WTC11 (cell line): Measurements from ENCODE around the gene NHERF2. TPM values are rescaled to one million over a fixed set of nuclear protein-coding genes. Genes with fewer than 3 reads are reported as not detected.

ENCODE experiments used
- ATAC-seq: fragments of 200-7000 bp; cut with Tn5 transposase; 2 replicates; pipeline ENCODE4 v1.10.0; 2021; ENCODE audit warnings: mild to moderate bottlenecking, moderate library complexity
- CTCF ChIA-PET: fragments of 300-600 bp; sonication (Branson Sonifier 250); formaldehyde crosslinking; loops from one replicate; lab custom pipeline; 2021; ENCODE audit warnings: antibody characterized with exemption; lab: Charles Lee
- POLR2A ChIA-PET: fragments of 350-600 bp; sonication (Branson Sonifier 250); formaldehyde crosslinking; loops from one replicate; lab custom pipeline; 2021; ENCODE audit warnings: antibody characterized with exemption; lab: Charles Lee
- DNase-seq: peaks from one replicate; pipeline ENCODE4 v3.0.0; 2021; ENCODE audit warnings: low spot score
- H3K27ac Mint-ChIP-seq: 2 replicates; pipeline ENCODE4 v1.8.0; 2021; ENCODE audit warnings: mixed read lengths
- H3K27me3 Mint-ChIP-seq: 2 replicates; pipeline ENCODE4 v1.8.0; 2021; ENCODE audit warnings: low read depth, mild to moderate bottlenecking, moderate library complexity, mixed read lengths
- H3K36me3 Mint-ChIP-seq: 2 replicates; pipeline ENCODE4 v1.8.0; 2021; ENCODE audit warnings: mixed read lengths
- H3K4me1 Mint-ChIP-seq: 2 replicates; pipeline ENCODE4 v1.8.0; 2022; ENCODE audit warnings: mixed read lengths
- H3K4me3 Mint-ChIP-seq: 2 replicates; pipeline ENCODE4 v1.8.0; 2021; ENCODE audit warnings: mild to moderate bottlenecking, moderate library complexity, mixed read lengths
- H3K9me3 Mint-ChIP-seq: 2 replicates; pipeline ENCODE4 v1.8.0; 2021; ENCODE audit warnings: mixed read lengths
- CTCF ChIP-seq: fragments of 200-600 bp; IDR thresholded peaks from 2 replicates; pipeline ENCODE4 v1.8.0; 2022; ENCODE audit warnings: antibody characterized with exemption
- FOXK1 ChIP-seq: sonication (generic); formaldehyde crosslinking; IDR thresholded peaks from 2 replicates; pipeline ENCODE4 v1.8.0; 2022; ENCODE audit warnings: mild to moderate bottlenecking, moderate library complexity, missing genetic modification reagents
- PREB ChIP-seq: sonication (generic); formaldehyde crosslinking; IDR thresholded peaks from 2 replicates; pipeline ENCODE4 v1.8.1; 2022; ENCODE audit warnings: mild to moderate bottlenecking, missing genetic modification reagents, moderate library complexity, borderline replicate concordance
- TEAD4 ChIP-seq: sonication (generic); formaldehyde crosslinking; IDR thresholded peaks from 2 replicates; pipeline ENCODE4 v1.8.0; 2022; ENCODE audit warnings: mild to moderate bottlenecking, missing genetic modification reagents
- USF1 ChIP-seq: sonication (generic); formaldehyde crosslinking; IDR thresholded peaks from 2 replicates; pipeline ENCODE4 v1.8.0; 2022; ENCODE audit warnings: mild to moderate bottlenecking, missing genetic modification reagents
- ZBTB21 ChIP-seq: sonication (generic); formaldehyde crosslinking; IDR thresholded peaks from 2 replicates; pipeline ENCODE4 v1.8.1; 2023; ENCODE audit warnings: mild to moderate bottlenecking, missing genetic modification reagents, borderline replicate concordance
- ZNF232 ChIP-seq: sonication (generic); formaldehyde crosslinking; IDR thresholded peaks from 2 replicates; pipeline ENCODE4 v1.8.0; 2022; ENCODE audit warnings: mild to moderate bottlenecking, missing genetic modification reagents
- ZNF263 ChIP-seq: sonication (generic); formaldehyde crosslinking; IDR thresholded peaks from 2 replicates; pipeline ENCODE4 v1.8.1; 2022; ENCODE audit warnings: low read depth, mild to moderate bottlenecking, moderate library complexity, missing genetic modification reagents
- ZNF396 ChIP-seq: fragments of 250-450 bp; sonication (Bioruptor Pico); IDR thresholded peaks from 2 replicates; pipeline ENCODE4 v1.8.0; 2021; ENCODE audit warnings: mild to moderate bottlenecking, moderate library complexity, borderline replicate concordance
- ZNF532 ChIP-seq: fragments of 250-450 bp; sonication (Bioruptor Pico); IDR thresholded peaks from 2 replicates; pipeline ENCODE4 v1.9.0; 2021; ENCODE audit warnings: mild to moderate bottlenecking, borderline replicate concordance
- total RNA-seq: library from RNA; stranded (reverse); gene quantifications from 3 replicates; pipeline ENCODE4 v1.2.3, GENCODE V29; 2021
- TF ChIP-seq, protein P1 (sequence below): sonication (generic); formaldehyde crosslinking; IDR thresholded peaks from 2 replicates; pipeline ENCODE4 v1.8.0; 2022; ENCODE audit warnings: missing genetic modification reagents
- TF ChIP-seq, protein P2 (sequence below): fragments of 250-450 bp; sonication (Bioruptor Pico); IDR thresholded peaks from 2 replicates; pipeline ENCODE4 v1.9.0; 2021; ENCODE audit warnings: mild to moderate bottlenecking
- TF ChIP-seq, protein P3 (sequence below): sonication (generic); formaldehyde crosslinking; IDR thresholded peaks from 2 replicates; pipeline ENCODE4 v1.8.1; 2023; ENCODE audit warnings: mild to moderate bottlenecking, missing genetic modification reagents

The NHERF2 gene
- total RNA-seq, 1 experiment from 2014 or later = 31.1 TPM

DNA sequence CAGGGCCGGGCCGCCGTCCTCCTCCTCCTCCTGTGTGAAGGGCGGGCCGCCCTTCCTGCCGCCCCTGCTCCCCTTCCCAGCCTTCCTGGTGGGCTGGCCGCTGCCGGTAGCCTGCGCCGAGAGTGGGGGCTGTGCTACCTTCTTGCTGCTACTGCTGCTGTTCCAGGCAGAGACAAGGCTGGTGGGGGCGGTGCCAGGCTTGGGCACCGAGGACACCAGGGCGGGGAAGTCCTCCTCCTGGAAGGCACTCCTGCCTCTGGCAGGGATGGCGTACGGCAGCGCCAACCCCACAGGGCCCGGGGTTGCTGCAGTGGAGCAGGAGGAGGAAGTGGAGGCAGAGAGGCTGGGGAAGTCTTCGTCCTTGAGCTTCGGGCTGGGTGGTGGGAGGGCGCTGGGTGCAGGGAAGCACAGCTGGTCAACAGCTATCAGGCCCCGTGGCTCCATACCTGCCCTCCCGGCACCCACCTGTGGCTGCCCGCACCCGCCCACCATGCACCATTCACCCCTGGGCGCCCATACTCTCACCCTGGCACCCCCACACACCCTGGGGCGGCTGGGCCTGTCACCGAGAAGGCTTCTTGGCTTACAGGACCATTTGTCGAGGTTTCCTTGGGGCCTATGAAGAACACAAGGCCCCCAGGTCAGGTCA, 26.7 kb upstream of the NHERF2 start (continued):
- TF ChIP-seq ZNF396 (CRISPR knock-in tag) = no peak
- TF ChIP-seq ZBTB21 = no peak
- TF ChIP-seq ZNF232 (CRISPR knock-in tag) = no peak
- TF ChIP-seq ZNF532 (CRISPR knock-in tag) = no peak
- TF ChIP-seq TEAD4 = no peak
- TF ChIP-seq, all 79 proteins: peak for 0

- H3K4me3 Mint-ChIP-seq = no peak overlapping the region
- no peaks in the 10 kb centered on the region for H3K9me3 Mint-ChIP-seq
- ATAC-seq = no peak
- ChIA-PET CTCF (interaction anchor here (1.0 to 1.9 kb wide), 3 partner anchors 9 to 27 kb away, joined by 3 to 6 read pairs (median 3); no protein-coding TSS in a partner anchor), POLR2A (no interaction called here)
- DNase-seq = no peak
- H3K27ac Mint-ChIP-seq = no peak overlapping the region
- H3K36me3 Mint-ChIP-seq = peaks cover 24% of the 10 kb centered on the region
- no peak for TF ChIP-seq ZNF232 (CRISPR knock-in tag)
- no peak for TF ChIP-seq CTCF
- H3K27me3 Mint-ChIP-seq = no peaks in the 10 kb centered on the region
- H3K4me1 Mint-ChIP-seq = peaks cover 14% of the 10 kb centered on the region
These were observed 25.7 kb upstream of the NHERF2 start for GRCh38 chr16:2001035-2001434.

DNA sequence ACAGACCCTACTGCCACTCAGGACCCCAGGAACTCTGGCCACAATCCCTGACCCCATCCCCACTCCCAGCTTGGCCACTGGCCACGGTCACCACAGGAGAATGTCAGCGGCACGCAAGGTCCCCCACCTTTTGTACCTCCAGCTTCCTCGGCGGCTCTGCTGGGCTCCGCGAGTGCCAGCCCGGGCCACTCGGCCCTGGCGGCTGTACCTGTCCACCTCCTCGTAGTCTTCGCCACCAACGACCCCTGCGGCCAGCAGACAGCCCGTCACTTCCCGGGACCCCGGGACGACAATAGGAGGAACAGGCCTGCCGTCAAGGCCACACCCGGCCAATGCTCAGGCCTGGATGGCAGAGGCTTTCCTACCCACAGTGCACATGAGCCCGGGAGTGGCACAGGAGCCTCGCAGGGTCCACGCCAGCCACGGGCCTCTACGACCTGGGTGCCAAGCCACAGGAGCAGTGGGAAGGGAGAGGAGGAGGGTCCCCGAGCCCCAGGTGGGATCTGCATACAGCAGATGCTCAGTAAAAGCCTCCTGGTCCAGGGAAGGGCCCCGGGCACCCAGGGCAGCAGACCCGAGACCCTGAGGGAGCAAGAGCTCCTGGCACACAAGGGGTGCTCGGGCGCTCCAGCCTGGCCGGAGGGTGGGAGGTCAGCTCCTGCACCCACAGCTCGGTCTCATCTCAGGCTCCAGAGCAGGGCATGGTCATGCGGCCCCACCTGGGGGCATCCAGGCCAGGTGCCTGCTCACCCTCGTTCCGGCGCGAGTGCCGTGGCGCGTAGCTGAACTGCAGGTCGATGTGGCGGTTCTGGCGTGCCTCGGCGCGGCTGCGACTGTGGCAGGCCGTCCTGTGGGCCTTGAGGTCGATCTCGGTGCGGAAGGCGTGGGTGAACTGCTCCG, 25.0 kb upstream of the NHERF2 start:
- DNase-seq (no peak), ATAC-seq (no peak)
- peaks cover 18% of the 10 kb centered on the region for H3K4me1 Mint-ChIP-seq
- H3K27me3 Mint-ChIP-seq = no peaks in the 10 kb centered on the region
- no peak overlapping the region for H3K4me3 Mint-ChIP-seq
- H3K36me3 Mint-ChIP-seq = peaks cover 24% of the 10 kb centered on the region
- no peaks in the 10 kb centered on the region for H3K9me3 Mint-ChIP-seq
- CTCF ChIA-PET = interaction anchor here (1.9 kb wide), 1 partner anchor 9 kb away, joined by 6 read pairs; no protein-coding TSS in a partner anchor
- POLR2A ChIA-PET = no interaction called here
- no peak overlapping the region for H3K27ac Mint-ChIP-seq
- TF ChIP-seq PREB (CRISPR knock-in tag) (no peak), USF1 (no peak), FOXK1 (CRISPR knock-in tag) (no peak), ZNF263 (CRISPR knock-in tag) (no peak)
- TF ChIP-seq, protein P1, sequence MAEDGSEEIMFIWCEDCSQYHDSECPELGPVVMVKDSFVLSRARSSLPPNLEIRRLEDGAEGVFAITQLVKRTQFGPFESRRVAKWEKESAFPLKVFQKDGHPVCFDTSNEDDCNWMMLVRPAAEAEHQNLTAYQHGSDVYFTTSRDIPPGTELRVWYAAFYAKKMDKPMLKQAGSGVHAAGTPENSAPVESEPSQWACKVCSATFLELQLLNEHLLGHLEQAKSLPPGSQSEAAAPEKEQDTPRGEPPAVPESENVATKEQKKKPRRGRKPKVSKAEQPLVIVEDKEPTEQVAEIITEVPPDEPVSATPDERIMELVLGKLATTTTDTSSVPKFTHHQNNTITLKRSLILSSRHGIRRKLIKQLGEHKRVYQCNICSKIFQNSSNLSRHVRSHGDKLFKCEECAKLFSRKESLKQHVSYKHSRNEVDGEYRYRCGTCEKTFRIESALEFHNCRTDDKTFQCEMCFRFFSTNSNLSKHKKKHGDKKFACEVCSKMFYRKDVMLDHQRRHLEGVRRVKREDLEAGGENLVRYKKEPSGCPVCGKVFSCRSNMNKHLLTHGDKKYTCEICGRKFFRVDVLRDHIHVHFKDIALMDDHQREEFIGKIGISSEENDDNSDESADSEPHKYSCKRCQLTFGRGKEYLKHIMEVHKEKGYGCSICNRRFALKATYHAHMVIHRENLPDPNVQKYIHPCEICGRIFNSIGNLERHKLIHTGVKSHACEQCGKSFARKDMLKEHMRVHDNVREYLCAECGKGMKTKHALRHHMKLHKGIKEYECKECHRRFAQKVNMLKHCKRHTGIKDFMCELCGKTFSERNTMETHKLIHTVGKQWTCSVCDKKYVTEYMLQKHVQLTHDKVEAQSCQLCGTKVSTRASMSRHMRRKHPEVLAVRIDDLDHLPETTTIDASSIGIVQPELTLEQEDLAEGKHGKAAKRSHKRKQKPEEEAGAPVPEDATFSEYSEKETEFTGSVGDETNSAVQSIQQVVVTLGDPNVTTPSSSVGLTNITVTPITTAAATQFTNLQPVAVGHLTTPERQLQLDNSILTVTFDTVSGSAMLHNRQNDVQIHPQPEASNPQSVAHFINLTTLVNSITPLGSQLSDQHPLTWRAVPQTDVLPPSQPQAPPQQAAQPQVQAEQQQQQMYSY (CRISPR knock-in tag) = no peak
- TF ChIP-seq, protein P2, sequence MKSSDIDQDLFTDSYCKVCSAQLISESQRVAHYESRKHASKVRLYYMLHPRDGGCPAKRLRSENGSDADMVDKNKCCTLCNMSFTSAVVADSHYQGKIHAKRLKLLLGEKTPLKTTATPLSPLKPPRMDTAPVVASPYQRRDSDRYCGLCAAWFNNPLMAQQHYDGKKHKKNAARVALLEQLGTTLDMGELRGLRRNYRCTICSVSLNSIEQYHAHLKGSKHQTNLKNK (CRISPR knock-in tag) = no peak
- TF ChIP-seq, protein P3, sequence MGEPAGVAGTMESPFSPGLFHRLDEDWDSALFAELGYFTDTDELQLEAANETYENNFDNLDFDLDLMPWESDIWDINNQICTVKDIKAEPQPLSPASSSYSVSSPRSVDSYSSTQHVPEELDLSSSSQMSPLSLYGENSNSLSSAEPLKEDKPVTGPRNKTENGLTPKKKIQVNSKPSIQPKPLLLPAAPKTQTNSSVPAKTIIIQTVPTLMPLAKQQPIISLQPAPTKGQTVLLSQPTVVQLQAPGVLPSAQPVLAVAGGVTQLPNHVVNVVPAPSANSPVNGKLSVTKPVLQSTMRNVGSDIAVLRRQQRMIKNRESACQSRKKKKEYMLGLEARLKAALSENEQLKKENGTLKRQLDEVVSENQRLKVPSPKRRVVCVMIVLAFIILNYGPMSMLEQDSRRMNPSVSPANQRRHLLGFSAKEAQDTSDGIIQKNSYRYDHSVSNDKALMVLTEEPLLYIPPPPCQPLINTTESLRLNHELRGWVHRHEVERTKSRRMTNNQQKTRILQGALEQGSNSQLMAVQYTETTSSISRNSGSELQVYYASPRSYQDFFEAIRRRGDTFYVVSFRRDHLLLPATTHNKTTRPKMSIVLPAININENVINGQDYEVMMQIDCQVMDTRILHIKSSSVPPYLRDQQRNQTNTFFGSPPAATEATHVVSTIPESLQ = no peak
